Measurements from ENCODE around the gene IMMP2L.

DNA sequence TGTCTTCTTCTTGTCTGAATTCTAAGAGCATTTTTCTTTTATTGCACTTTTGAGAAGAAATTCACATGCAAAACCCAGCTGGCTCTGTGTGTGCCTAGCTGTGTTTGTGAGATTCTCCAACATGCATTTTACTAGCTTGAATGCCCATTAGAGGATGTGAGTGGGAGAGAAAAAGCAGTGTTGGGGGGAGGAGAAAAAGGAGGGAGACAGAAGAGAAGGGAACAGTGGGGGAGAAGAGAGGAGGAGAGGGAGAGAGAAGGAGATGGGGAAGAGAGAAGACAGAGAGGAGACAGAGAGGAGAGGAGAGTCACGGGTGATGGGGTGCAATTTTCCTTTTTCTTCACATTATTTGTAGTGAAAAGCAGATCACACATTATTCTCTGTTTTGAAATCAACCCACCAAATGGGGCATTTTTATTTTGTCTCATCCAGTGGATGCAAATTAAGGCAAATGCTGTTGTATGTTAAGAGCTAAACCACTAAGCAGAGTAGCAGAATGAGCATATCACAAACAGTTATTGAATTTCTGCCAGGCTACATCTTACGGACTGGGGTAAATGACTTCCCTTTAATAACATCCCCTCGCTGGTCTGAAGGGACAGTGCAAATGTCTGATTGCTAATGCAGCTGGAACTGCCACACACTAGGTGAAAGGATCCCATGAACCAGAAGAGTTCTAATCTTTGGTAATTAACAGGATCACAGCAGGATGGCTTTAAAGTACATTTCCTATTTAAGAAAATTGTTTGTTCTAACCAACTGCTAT is 470.5 kb downstream of the IMMP2L start:
- TF ChIP-seq EZH2 (IDR thresholded peaks at IDR 0.05; ENCODE audit: insufficient read depth, poor library complexity, severe bottlenecking) = no peak
- TF ChIP-seq EZH2phosphoT487 (IDR thresholded peaks at IDR 0.05; ENCODE audit: insufficient read depth, low read depth) = no peak

Data from GM23248 (cell line).